Measurements from ENCODE around the gene MORN1.

Gene MORN1

GRCh38 chr1:2356401-2356800 is 35.0 kb downstream of the MORN1 start:
- no peak for DNase-seq (ENCODE audit: low read depth, low spot score)
- no peak overlapping the region for H3K4me3 ChIP-seq (ENCODE audit: low read length)

DNA sequence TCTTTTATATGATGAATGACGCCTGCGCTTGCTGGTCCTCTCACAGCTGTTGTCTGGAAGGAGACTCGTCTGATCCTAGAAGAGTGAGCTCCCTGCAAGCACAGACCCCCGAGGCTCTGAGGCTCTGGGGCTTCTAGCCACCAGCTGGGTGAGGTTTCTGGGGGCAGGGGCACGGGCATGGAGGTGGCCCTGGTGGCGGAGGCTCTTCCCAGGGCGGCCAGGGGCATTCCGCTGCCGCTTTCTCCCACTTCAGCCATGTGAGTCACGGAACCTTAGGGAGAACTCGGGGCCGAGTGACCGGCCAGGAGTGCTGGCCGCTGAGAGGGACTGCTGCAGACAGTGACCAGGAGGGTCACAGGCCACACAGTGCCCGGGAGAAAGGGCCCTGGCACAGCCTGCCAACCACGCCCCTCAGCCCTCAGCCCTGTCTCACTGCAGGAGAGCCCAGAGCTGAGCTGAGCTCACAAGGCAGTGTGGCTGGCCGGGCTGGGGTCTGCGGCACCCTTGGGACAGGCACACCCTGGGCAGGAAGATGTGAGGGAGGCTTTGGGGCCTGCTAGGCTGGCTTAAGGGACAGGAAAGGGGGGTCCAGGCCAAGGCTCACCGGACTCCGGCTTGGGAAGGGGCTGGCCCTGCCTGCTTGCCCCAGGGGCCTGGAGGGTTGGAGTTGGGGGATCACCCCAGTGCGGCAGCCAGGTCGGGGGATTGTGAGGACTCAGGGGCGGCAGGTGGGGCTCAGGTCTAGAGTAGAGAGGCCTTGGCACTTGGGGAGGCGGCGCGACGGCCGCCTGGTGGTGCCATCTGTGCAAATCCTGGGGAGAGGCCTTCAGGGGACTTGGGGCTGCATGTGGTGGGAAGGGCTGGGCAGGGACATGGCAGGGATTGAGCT is 35.7 kb downstream of the MORN1 start:
- no peak for DNase-seq (ENCODE audit: low read depth, low spot score)

DNA sequence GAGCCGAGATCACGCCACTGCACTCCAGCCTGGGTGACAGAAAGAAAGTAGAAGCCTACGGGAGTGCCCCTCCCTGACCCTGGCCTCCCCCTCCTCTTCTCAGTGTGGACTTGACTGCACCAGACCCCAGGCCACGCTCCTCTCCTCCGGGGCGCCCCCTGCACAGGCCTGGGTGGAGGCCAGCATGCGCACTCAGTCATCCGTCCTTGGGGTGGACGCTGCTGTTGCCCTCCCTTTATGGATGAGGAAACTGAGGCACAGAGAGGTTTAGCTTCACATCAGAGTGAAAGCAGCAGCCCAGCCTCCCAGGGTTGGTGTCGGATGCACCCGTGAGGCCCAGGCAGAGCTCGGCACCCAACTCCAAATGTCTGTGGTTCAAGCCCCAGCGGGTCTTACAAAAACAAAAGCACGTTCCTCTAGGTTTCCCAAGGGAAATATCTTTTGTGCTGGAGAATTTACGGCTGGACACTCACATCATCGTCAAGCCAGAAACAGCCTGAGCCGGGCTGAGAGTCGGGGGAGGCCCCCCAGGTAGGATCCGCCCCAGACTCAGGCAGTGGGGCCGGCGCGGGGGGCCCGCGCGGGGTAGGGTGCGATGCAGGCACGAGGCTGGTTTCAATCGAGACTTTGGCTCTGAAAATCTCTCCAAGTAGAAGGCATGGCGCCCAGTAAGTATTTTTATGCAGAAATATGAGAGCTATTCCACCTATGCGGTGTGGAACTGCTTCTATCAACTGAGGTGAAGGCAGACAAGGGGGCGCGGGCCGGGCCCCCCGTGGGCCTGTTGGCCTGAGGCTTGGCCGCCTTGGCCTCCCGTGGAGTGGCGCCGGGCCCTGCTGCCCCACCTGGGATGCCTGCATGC is 36.6 kb downstream of the MORN1 start:
- H3K4me3 ChIP-seq (ENCODE audit: low read length), result no peak overlapping the region
- no peak for DNase-seq (ENCODE audit: low read depth, low spot score)

More for the DNA sequence above, 35.7 kb downstream of the MORN1 start:
- no peak overlapping the region for H3K4me3 ChIP-seq (ENCODE audit: low read length)

DNA sequence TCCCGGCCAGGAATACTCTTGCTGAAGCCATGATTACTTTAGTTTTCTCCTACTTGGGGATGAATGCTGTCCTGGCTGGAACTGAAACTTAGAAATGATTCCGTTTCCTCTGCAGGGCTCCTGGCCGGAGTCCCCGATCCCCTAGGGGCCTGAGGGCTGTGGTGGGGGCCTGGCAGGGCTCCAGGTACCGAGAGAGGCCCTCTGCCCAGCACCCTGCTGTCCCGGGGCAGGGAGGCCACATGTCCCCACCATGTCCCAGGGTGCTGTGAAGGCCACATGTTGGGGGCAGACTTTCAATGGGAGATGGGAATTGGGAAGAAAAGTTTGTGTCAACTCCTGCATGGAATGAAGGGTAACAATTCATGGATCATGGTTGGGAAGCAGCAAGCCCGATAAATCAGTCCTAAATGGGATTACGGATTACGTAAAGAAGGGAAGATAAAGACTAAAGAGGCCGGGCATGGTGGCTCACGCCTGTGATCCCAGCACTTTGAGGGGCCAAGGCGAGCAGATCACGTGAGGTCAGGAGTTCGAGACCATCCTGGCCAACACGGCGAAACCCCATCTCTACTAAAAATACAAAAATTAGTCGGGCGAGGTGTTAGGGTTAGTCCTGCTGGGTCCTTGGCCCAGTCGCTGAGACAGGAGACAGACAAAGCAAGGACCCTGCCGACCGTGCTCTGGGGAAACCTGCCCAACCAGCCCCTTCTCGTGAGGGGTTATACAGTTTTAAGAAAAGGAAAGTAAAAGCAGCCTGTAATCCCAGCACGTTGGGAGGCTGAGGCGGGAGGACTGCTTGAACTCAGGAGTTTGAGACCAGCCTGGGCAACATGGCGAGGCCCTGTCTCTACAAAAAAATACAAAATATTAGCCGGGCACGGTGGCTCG is 37.6 kb downstream of the MORN1 start:
- H3K4me3 ChIP-seq (ENCODE audit: low read length), result no peak overlapping the region
- no peak for DNase-seq (ENCODE audit: low read depth, low spot score)

GRCh38 chr1:2352897-2353550 is 38.3 kb downstream of the MORN1 start:
- no peak for DNase-seq (ENCODE audit: low read depth, low spot score)

GRCh38 chr1:2352341-2352896 is 38.9 kb downstream of the MORN1 start:
- no peak for DNase-seq (ENCODE audit: low read depth, low spot score)
- no peak overlapping the region for H3K4me3 ChIP-seq (ENCODE audit: low read length)

More at GRCh38 chr1:2352897-2353550, 38.3 kb downstream of the MORN1 start:
- H3K4me3 ChIP-seq (ENCODE audit: low read length), result no peak overlapping the region

- no peak overlapping the region for H3K4me3 ChIP-seq (ENCODE audit: low read length)
- no peak for DNase-seq (ENCODE audit: low read depth, low spot score)
These were observed 39.6 kb downstream of the MORN1 start for GRCh38 chr1:2351723-2352122.

GRCh38 chr1:2350911-2351655 is 40.3 kb downstream of the MORN1 start:
- no peak overlapping the region for H3K4me3 ChIP-seq (ENCODE audit: low read length)
- no peak for DNase-seq (ENCODE audit: low read depth, low spot score)

DNA sequence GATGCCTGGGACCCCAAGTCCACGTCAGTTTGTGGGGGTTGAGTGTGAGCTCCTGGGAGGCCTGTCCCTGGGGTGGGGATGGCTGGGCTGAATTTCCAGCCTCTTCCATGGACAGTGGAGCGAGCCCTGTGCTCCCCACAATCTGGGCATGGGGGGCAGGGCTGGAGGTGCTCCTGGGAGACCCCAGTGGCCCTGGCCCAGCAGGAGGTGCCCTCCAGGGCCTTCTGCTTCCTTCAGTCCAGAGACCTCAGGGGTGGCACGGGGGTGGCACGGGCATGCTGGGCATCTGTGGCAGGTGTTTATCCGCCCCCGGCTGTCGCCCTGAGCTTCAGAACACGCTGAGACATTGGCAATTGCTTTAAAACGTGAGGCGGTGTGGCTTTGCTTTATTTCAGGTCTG is 40.9 kb downstream of the MORN1 start:
- no peak for DNase-seq (ENCODE audit: low read depth, low spot score)
- no peak overlapping the region for H3K4me3 ChIP-seq (ENCODE audit: low read length)

GRCh38 chr1:2349806-2350205 is 41.5 kb downstream of the MORN1 start:
- H3K4me3 ChIP-seq (ENCODE audit: low read length), result no peak overlapping the region
- no peak for DNase-seq (ENCODE audit: low read depth, low spot score)

GRCh38 chr1:2348346-2349325 is 42.7 kb downstream of the MORN1 start:
- H3K4me3 ChIP-seq (ENCODE audit: low read length), result no peak overlapping the region
- DNase-seq (ENCODE audit: low read depth, low spot score), result no peak

DNA sequence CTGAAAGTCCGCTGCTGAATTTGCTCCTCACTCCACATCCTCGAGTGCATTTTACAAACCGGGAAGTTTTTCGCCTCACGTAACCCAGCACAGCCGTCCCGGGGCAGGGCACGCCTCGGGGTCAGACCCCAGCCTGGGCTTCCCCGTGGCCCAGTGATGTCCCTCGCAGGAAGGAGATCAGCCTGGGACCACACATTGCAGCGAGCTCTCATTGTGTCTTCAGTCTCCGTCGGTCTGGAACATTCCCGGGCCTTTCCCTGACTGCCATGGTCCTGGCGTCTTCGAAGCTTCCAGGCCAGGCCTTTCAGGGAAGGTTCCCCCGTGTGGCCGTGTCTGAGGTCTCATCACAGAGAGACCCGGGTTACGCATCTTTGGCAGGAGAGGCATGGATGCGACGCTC is 43.5 kb downstream of the MORN1 start:
- DNase-seq (ENCODE audit: low read depth, low spot score), result no peak
- no peak overlapping the region for H3K4me3 ChIP-seq (ENCODE audit: low read length)

GRCh38 chr1:2347409-2347785 is 44.0 kb downstream of the MORN1 start:
- no peak overlapping the region for H3K4me3 ChIP-seq (ENCODE audit: low read length)

DNA sequence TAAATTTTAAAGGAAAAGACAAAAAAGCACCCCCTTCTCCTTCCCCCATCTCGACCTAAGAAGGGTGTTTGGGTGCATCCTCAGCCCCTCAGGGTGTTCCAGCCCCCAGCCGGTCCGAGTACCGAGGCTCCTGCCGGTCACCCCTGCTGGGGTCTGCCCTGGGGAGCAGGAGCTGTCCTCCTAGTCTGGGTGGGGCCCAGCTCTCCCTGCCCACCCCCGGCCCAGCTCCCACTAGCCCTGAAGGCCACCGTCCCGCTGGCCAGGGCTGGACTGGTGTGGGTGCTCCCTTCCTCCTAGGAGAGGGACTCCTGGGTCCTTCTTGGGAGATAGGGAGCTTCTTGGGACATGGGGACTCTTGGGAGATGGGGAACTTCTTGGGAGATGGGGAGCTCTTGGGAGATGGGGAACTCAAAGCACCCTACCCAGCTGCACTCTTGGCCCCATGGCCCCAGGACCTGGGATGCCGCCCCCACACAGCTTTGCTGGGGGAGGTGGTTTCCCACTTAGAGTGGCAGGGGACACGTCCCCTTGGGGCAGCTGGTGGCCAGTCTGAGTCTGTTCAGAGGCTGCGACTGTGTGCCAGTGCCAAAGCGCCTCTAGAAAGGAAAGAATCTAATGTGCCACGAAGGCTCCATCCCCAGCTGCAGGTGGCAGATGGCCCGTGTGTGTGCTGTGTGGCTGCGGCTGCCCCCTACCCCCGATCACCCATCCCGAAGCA is 44.5 kb downstream of the MORN1 start:
- DNase-seq (ENCODE audit: low read depth, low spot score), result no peak
- H3K4me3 ChIP-seq (ENCODE audit: low read length), result no peak overlapping the region

More at GRCh38 chr1:2347409-2347785, 44.0 kb downstream of the MORN1 start:
- no peak for DNase-seq (ENCODE audit: low read depth, low spot score)

DNA sequence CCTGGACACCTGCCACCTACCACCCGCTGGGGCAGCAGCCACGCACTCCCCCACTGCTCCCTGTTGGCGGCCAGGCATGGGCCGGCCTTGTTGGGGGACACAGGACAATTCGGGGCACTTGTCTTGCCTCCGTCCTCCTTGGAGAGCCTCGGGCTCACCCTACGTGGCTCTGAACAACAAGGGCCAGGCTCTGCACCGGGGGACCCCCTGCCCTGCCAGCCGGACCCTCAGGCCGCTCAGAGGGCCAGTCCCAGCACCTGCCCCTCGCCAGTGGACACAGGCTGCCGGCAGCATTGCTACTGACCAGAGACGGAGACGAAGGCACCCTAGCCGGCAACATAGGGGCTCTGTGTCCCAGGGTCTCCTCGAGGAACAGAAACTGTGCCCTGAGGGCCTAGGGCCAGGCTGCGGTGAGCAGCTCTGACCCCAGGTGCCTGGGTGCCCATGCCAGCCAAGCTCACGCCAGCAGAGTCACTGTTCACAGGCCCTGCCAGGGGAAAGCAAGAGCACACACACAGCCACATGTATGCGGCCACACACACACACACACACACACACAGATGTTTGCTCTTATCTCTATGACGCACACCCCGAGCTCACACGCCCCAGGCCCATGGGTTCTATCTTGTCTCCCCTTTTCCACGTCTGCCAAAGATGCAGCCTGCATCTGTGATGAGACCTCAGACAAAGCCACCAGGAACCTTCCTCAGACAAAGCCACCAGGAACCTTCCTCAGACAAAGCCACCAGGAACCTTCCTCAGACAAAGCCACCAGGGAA is 45.9 kb downstream of the MORN1 start:
- H3K4me3 ChIP-seq (ENCODE audit: low read length), result no peak overlapping the region
- DNase-seq (ENCODE audit: low read depth, low spot score), result peak; percentile 18

Measured in Jurkat, Clone E6-1 (cell line).